ENCODE results near the gene PCDH15.
"Not testable (repeated sequence)": the region's sequence is repeated elsewhere in the genome, so short reads cannot be mapped to it uniquely, and the experiment has no call there.

Gene PCDH15

DNA sequence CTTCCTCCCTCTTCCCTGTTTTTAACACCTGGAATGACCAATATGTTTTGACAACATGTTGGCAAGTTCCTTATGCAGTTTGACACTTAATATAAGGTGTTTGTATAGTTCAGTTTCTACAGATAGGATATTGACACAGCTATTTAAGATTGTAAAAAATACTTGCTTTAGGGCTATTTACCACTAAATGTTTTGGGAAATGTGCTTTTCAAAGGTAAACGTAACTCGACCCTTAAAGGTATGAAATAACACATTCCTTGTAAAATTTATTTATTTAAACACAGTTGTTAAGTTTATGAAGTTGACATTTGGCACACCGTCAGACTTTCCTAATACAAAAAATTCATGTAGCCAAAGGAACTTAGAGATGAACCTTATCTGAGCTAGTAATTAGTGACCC is 817.6 kb downstream of the PCDH15 start:
- no peak for DNase-seq (ENCODE audit: low read depth in 2 of 2)

DNA sequence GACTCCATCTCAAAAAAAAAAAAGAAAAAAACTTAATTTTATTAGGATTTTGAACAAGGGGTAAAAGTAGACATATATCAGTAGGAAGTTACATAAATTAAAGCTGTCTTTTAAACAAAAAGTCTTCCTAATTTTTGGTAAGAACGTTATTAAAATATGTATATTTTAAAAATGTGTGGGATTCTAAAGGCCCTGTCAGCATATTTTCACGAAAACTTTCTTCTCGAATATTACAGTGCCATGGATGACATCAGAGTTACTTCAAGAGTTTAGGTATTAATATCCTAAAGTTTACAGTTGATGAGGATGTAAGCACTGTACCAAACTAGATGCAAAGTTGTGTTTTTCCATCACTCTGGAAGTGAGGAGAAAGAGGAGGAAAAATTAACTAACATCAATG is 820.8 kb downstream of the PCDH15 start:
- DNase-seq (ENCODE audit: low read depth in 2 of 2) = no peak

DNA sequence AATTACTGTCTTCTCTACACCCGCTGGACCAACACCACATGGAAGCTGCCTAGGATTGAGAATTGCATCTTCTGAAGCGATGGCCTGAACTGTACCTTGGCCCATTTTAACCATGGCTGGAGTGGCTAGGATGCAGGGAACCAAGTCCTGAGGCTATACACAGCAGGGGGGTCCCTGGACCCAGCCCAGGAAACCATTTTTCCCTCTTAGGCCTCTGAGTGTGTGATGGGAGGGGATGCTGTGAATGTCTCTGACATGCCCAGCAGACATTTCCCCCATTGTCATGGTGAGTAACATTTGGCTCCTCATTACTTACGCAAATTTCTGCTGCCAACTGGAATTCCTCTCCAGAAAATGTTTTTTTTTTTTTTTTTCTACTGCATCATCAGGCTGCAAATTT is 822.7 kb downstream of the PCDH15 start:
- no peak for DNase-seq (ENCODE audit: low read depth in 2 of 2)

DNA sequence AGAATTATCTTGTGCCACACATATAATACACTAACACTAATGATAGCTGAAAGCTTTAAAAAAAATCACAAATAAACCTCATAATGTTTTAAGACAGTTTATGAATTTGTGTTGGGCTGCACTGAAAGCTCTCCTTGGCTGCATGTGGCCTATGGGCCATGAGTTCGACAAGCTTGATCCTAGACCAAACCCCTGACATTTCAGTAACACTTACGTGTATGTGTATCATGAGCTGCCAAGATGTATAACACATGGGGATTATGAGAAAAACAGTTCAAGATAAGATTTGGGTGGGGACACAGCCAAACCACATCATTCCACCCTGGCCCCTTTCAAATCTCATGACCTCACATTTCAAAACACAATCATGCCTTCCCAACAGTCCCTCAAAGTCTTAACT is 823.8 kb downstream of the PCDH15 start:
- no peak for DNase-seq (ENCODE audit: low read depth in 2 of 2)

DNA sequence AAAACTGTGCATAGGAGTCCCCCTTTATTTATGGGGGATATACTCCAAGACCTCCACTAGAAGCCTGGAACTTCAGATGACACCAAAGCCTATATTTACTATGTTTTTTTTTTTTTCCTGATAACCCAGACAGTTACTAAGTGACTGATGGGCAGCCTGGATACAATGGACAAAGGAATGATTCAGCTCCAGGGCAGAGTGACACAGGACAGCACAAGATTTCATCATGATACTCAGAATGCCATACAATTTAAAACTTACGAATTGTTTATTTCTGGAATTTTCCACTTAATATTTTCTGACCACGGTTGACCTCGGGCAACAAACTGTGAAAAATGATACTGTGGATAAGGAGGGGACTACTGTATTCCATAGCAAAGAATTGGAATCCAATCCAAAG is 843.6 kb downstream of the PCDH15 start:
- DNase-seq (ENCODE audit: low read depth in 2 of 2) = no peak

DNA sequence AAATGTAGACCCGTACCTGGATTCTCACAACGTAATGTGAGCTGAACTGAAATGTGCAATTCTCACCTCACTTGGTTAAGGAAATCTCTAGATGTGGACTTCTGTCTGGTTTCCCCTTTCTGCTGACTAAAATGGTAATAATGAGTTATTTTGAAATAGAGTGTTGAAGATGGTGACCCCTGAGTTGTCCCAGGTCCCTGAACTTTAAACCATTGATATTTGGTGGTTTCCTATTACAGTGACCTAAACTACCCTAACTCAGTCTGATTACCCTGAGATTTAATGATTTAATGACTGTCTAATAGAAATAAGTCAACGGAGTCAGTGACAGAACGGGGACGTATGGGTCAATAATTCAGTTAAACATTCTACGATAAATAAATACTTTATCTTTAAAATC is 845.9 kb downstream of the PCDH15 start:
- no peak for DNase-seq (ENCODE audit: low read depth in 2 of 2)

DNA sequence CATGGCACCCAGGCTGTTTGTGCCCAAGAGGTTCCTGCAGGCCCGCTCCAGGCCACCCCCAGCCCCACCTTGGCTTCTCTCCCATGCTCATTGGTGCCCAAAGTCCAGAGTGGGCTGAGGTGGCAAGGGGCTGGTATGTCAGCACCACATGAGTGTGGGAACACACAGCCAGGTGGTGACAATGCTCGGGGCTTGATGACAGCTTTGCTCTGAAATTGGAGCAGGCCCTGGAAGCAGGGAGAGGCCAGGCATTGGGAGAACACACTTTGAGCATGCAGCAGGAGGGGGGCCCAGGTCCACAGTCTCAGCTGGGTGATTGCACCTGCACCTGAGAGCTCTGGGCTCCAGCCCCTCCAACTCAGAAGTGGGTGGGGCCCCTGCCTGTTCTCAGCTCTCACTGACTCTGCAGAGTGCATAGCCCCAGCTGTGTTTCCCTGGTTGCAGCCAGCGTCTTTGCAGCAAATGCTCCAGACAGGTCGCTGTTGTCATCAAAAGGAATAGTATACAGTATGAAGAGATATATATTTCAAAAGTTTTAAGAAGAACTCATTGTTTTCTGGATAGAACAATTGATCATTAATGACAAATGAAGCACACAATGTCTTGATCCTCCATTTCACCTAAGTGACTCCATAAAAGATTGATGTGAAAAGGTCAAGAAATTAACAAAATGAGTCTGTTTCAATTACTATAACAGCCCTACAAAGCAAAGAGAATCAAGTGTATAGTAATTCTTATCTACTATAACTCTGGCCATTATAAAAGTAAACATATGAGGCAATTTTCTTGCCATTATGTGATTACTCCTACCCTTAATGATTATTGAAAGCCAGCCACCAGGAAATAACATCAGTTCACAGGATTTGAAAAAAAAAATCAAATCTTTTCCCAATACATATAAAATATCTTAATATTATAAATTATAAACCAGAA is 848.1 kb downstream of the PCDH15 start:
- DNase-seq (ENCODE audit: low read depth in 2 of 2) = no peak

DNA sequence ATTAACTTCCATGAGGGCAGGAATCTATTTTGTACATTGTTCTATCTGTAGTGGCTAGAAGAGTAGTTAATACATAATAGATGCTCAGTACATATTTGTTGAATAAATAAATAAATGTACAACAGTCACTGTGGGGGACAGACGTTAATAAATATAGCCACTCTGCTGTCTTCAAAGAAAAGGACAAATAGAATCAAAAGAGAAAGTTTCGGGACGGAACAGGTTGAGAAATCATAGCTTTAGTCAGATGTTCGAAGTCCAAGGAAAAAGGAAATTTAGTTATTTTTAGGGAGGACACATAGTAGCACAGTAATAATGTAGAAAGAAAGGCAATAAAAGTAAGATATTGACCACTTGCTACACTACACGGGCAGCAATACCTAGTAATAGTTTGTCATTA is 861.4 kb downstream of the PCDH15 start:
- no peak for DNase-seq (ENCODE audit: low read depth in 2 of 2)

DNA sequence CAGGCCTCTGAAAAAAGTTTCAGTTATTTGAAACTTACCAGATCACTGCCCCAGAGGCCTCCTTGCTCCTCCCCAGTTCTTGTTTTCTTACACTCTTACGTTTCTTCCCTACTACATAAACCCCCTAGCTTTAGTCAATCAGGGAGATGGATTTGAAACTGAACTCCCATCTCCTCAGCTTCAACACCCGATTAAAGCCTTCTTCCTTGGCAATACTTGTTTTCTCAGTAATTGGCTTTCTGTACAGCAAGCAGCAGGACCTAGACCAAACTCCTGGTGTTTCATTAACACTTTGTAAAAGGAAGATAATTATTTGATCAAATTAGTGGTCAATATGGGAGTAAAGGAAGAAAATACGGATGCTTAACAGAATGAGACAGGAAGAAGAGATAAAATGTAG is 870.4 kb downstream of the PCDH15 start:
- DNase-seq (ENCODE audit: low read depth in 2 of 2) = no peak

DNA sequence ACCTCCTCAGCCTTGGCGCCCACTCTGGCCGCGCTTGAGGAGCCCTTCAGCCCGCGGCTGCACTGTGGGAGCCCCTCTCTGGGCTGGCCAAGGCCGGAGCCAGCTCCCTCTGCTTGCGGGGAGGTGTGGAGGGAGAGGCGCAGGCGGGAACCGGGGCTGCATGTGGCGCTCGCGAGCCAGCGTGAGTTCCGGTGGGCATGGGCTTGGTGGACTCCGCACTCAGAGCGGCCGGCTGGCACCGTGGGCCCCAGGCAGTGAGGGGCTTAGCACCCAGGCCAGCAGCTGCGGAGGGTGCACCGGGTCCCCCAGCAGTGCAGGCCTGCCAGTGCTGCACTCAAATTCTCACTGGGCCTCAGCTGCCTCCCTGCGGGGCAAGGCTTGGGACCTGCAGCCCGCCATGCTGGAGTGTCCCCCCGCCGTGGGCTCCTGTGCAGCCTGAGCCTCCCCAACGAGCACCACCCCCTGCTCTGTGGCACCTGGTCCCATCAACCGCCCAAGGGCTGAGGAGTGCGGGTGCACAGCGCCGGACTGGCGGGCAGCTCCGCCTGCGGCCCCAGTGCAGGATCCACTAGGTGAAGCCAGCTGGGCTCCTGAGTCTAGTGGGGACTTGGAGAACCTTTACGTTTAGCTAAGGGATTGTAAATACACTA is 876.9 kb downstream of the PCDH15 start:
- not testable (repeated sequence) for DNase-seq (ENCODE audit: low read depth in 2 of 2)

DNA sequence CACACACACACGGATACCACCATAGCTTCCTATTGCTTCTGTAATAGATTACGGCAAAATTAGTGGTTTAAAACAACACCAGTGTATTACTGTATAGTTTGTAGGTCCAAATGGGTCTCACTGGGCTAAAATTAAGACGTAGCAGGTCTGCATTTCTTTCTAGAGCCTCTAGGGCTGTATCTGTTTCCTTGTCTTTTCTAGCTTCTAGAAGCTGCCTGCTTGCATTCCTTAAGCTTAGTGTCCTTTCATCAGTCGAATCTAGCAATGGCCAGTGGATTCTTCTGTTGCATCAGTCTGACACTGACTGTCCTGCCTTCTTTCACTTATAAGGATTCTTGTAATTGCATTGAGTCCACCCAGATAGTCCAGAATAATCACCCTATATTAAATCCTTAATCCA is 882.3 kb downstream of the PCDH15 start:
- DNase-seq (ENCODE audit: low read depth in 2 of 2) = no peak

DNA sequence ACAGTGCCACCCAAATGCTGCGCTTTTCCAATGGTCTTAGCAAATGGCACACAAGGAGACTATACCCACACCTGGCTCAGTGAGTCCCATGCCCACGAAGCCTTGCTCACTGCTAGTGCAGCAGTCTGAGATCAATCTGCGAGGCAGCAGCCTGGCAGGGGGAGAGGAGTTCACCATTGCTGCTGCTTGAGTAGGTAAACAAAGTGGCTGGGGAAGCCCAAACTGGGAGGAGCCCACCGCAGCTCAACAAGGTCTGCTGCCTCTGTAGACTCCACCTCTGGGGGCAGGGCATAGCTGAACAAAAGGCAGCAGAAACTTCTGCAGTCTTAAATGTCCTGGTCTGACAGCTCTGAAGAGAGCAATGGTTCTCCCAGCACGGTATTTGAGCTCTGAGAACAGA is 891.2 kb downstream of the PCDH15 start:
- no peak for DNase-seq (ENCODE audit: low read depth in 2 of 2)

DNA sequence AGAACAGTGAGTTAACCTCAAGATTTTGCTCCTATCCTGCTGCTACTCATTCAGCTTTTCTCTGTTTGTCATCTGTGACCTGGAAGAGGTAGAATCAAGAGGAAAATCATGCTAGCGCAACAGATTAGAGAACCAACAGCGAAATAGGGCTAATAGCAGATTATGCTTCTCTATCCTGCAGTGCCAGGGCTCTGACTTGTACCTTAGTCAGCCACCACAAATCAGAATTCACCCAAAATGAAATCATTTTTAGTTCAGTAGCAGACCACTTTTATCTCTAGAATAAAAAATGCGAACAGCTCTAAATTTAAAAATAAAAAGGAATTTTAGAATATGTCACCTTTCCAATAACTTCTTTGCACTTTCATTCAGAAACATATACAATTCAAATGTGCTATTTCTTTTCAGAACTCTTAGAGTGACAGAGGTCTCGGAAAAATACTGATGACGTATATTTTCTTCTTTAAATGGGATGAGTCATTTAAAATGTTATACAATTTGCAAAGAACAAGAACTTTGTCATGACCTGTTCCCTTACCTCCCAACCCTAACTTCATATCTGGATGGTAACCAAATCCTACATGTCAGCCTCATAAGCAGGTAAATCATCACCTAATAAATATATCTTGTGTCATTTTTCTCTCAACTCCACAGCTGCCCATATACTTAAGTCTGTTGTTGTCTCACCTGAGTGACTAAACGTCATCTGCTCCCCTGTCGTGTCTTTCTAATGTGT is 896.4 kb downstream of the PCDH15 start:
- no peak for DNase-seq (ENCODE audit: low read depth in 2 of 2)

DNA sequence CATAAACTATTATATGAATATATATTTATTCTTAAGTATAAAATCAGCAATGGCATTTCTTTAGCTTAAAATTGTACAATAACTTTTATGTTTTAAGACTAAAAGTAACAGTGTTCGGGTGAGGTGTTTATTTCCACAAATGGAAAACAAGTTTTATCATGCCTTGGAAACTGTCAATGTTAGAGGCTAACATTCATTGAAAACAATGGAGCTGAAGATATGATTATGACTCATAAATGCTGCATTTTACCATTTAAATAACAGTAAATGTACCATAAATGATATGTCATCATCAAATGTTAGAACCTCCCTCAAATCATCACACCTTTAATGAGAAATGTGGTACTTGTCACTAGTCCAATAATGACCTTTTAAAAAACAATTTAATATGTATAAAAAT is 897.3 kb downstream of the PCDH15 start:
- DNase-seq (ENCODE audit: low read depth in 2 of 2) = no peak

DNA sequence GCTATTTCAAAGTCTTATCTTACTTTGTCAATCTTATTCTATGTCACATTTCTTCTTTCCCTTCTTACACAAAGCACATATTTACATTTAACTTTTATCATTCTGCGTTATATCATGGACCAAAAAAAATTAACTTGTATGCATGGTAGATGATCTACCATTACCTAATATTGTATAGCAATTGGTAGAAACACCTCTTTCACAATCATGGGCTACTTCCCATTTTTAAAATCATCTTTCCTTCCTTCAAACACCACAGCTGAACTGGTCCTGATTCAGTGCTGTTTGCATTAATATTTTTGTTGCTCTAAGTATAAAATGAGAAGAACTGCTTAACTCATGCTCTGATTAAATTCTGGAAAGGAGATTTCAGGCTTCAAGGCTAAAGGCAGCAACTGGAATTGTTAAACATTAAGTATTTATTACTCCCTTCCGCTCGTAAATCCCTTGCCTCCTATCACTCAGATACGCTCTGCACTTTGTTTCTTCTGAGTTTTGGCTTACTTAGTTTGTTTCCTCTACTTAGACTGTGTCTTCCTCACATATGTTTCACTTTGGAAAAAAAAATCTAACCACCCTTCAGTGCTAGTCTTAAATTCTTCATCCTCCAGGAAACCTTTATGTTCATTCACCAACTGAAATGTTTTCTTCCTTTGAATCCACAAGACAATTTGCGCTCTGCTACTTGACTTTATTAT is 901.4 kb downstream of the PCDH15 start:
- DNase-seq (ENCODE audit: low read depth in 2 of 2) = no peak

DNA sequence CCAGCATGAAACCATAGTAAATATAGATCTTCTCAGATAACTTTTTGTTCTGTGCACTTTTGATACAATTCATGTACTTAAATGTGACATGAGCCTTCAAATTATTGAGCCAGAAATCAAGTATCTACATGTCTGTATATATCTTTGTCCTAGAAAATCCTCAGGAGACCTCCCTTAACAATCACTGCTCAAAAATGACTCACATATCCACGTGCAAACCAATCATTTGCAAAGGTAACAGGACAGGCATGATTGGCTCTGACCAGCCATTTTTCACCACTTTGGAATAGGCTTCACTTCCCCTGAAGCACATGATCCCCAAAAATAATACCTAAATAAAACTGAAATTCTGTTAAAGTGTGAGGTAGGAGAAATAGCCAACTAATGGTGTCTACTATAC is 902.5 kb downstream of the PCDH15 start:
- no peak for DNase-seq (ENCODE audit: low read depth in 2 of 2)

DNA sequence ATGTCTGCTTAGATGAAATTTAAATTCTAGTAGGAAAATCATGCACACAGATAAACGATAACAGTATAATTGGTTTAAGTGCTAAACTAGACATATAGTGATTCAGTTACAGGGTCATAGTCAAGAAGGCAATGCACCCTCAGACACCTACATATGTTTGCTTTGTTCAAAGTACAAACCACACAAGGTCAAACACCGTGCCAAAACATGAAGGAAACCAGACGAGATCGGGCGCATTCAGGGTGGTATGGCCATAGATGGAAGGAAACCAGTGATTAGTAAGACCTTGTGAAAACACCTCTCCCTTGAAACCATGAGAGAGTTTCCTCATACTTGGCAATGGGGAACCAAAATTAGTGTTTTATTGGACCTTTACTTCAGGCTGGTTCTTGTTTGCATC is 906.9 kb downstream of the PCDH15 start:
- DNase-seq (ENCODE audit: low read depth in 2 of 2) = no peak

DNA sequence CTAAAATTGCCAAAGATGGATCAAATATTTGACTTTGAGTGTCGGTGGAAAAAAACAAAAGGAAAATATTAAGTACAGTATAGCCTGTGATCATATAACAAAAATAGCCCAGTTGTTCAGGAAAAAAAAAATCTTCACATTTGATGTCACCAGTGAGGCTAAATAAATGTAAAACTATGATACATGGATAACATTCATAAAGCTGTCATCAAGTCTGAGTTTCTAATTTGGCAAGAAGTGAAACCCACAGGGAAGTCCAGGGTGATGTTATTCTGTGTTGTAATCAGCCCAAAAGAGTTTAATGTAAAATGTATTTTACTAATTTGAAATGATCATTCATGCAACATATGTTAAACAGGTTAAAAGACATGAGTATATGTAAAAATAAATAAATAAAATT is 908.0 kb downstream of the PCDH15 start:
- no peak for DNase-seq (ENCODE audit: low read depth in 2 of 2)

DNA sequence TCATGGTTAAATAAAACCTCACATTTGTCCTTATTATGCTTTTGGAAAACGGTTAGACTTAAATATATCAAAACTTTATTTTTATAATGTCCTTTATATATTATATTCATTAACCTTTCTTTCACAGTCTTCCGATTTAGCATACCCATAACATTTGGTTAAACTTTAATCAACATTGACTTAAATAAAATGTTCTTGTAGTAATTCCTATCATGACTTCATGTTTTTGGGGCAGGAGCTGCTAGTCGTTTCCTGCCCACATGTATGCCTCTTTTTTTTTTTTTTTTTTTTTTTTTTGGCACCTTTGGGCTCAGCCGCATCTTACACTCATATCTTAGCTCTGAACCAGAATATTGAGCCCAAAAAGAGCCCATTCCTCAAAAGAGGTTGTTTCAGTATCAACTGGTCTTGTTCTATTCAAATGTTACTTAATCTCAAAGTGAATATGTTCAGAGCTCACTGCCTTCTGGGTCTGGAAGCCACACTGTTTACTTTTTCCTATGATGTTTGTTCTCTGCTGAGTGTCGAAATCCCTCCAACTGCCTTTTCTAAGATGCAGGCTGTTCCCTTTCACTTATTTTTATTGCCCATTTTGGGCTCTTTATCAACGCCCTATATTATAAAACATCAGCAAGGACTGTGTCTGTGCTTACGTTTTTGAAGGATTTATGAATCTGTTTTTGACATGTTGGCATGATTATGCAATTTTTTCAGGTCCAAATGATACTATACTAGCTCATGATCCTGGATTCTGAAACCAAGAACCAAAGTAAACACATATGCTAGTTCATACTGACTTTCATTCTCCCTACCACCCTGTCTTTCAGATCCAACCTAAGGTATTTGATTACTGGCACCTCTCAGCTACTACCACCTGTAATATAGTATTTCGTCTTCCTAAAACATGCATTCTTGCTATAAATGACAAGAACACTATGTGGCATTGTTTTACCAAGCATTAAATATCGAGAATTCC is 914.4 kb downstream of the PCDH15 start:
- DNase-seq (ENCODE audit: low read depth in 2 of 2) = no peak

DNA sequence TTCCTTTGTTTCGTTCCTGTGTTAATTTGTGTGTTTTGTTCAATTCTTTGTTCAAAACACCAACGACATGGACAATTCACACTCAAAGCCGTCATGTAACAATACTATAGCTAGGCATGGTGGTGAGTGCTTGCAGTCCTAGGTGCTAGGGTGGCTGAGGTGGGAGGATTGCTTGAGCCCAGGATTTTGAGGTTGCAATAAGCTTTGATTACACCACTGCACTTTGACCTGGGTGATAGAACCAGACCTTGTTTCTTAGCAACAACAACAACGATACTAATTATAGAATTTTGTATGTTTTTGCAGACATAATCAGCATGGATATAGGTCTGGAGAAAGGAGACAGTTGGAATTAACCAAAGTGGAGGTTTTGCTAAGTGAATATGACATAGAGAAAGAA is 936.2 kb downstream of the PCDH15 start:
- DNase-seq (ENCODE audit: low read depth in 2 of 2) = no peak
